ENCODE data around the gene CCDC106. TPM values are rescaled to one million over a fixed set of nuclear protein-coding genes. Genes with fewer than 3 reads are reported as not detected.

Gene CCDC106
- total RNA-seq, 6 experiments from 2014 or later = 6.1 to 19.7 (median 9.8) TPM

DNA sequence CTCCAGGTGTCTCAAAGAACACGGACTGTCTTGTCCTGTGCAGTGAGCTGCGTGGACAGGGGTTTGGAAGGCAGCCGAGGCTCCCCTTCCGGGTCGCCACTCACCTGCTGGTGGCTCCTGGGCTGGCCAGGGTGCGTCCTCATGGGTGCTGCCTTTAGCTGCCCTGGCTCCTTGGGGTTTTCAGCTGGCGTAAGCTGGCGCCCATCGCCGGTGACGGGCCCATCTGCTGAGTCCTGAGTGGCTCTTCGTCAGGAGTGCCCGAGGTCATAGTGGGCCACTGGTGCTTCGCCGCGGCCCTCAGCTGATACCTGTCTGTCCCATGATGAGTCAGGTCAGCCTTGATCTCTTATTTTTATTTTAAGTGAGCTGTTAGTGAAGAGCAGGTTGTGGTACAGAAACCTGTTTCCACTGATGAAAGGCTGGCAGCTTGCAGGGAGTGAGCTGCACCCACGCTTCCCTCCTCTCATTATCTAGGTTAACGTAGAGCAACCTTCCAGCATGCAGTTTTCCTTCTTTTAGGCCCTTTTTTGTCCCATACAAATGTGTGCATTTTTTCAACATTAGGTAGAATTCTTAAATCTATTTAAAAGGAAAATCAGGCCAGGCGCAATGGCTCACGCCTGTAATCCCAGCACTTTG is 45.4 kb downstream of the CCDC106 start:
- Histone ChIP-seq H3K36me3 (peaks cover 3 to 69% (median 31%) of the 10 kb centered on the region in 4 donors), H3K4me1 (no peaks in the 10 kb centered on the region), H3K4me3 (no peak overlapping the region), H3K27ac (no peak overlapping the region), H3K9me3 (no peaks in the 10 kb centered on the region), H3K27me3 (no peaks in the 10 kb centered on the region)
- ATAC-seq (no peak), DNase-seq (no peak)
- intact Hi-C loops (cut with DNase I) = no loop called here
- no peak for TF ChIP-seq POLR2A (IDR thresholded peaks at IDR 0.05)
- TF ChIP-seq, protein P1, sequence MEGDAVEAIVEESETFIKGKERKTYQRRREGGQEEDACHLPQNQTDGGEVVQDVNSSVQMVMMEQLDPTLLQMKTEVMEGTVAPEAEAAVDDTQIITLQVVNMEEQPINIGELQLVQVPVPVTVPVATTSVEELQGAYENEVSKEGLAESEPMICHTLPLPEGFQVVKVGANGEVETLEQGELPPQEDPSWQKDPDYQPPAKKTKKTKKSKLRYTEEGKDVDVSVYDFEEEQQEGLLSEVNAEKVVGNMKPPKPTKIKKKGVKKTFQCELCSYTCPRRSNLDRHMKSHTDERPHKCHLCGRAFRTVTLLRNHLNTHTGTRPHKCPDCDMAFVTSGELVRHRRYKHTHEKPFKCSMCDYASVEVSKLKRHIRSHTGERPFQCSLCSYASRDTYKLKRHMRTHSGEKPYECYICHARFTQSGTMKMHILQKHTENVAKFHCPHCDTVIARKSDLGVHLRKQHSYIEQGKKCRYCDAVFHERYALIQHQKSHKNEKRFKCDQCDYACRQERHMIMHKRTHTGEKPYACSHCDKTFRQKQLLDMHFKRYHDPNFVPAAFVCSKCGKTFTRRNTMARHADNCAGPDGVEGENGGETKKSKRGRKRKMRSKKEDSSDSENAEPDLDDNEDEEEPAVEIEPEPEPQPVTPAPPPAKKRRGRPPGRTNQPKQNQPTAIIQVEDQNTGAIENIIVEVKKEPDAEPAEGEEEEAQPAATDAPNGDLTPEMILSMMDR (IDR thresholded peaks at IDR 0.05) = no peak
- 90% methylated on average over 4 of the region's 20 CpGs for WGBS (ENCODE audit: insufficient coverage, low coverage, low lambda C conversion rate, missing lambda C conversion rate)

DNA sequence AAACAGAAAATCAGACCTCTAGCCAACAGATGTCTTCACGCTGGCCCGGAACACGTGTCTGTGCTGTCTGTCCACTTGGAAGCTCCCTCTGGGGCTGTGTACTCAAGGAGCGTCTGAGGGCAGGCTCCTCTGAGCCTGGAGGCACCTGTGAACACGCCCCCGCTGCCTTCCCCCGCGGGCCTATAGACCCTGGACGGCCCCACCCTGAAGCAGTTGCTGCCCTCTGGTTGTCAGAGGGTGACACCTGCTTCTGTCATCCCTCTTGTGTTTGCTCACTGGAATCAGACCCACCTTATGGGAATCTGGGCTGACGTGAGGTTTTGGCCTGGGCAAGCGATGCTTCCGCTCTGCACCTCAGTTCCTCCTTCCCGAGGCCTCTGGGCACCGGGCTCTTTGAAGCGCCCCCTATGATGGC is 46.2 kb downstream of the CCDC106 start:
- ATAC-seq (no peak), DNase-seq (no peak)
- no peaks in the 10 kb centered on the region for H3K27me3 ChIP-seq
- H3K9me3 ChIP-seq = no peaks in the 10 kb centered on the region
- H3K27ac ChIP-seq = no peak overlapping the region
- intact Hi-C loops (cut with DNase I) = no loop called here
- peaks cover 3 to 65% (median 29%) of the 10 kb centered on the region in 4 donors for H3K36me3 ChIP-seq
- WGBS (ENCODE audit: insufficient coverage, low coverage, low lambda C conversion rate, missing lambda C conversion rate) = 82% methylated on average over 9 of the region's 15 CpGs
- H3K4me3 ChIP-seq = no peak overlapping the region
- H3K4me1 ChIP-seq = no peaks in the 10 kb centered on the region
- TF ChIP-seq, protein P1 (IDR thresholded peaks at IDR 0.05) = no peak
- TF ChIP-seq POLR2A (IDR thresholded peaks at IDR 0.05) = no peak

DNA sequence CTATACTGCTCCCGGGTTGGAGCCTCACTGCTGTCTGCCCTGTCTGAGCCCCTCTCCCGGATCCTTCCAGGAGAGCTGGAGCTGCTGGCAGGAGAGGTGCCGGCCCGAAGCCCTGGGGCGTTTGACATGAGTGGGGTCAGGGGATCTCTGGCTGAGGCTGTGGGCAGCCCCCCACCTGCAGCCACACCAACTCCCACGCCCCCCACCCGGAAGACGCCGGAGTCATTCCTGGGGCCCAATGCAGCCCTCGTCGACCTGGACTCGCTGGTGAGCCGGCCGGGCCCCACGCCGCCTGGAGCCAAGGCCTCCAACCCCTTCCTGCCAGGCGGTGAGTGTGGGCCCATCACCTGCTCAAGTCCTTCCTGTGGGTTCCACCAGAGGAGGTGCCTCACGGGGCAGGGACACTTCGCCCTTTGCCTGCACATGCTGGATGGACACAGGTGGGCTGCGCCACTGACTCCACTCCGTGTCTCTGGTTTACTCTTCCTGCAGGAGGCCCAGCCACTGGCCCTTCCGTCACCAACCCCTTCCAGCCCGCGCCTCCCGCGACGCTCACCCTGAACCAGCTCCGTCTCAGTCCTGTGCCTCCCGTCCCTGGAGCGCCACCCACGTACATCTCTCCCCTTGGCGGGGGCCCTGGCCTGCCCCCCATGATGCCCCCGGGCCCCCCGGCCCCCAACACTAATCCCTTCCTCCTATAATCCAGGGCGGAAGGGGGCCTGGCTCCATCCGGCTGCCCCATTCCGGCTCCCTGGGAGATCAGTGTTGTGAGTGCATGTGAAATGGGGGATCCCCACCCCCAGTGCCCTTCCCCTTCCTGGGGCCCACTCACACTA is 46.9 kb downstream of the CCDC106 start:
- Histone ChIP-seq H3K9me3 (no peaks in the 10 kb centered on the region), H3K36me3 (peaks cover 3 to 64% (median 27%) of the 10 kb centered on the region in 4 donors), H3K27ac (no peak overlapping the region), H3K4me3 (no peak overlapping the region), H3K4me1 (no peaks in the 10 kb centered on the region), H3K27me3 (no peaks in the 10 kb centered on the region)
- intact Hi-C loops (cut with DNase I) = no loop called here
- ATAC-seq (no peak), DNase-seq (no peak)
- WGBS (ENCODE audit: insufficient coverage, low coverage, low lambda C conversion rate, missing lambda C conversion rate) = 92% methylated on average over 11 of the region's 37 CpGs
- TF ChIP-seq, protein P1 (IDR thresholded peaks at IDR 0.05) = no peak
- TF ChIP-seq POLR2A (IDR thresholded peaks at IDR 0.05) = no peak

DNA sequence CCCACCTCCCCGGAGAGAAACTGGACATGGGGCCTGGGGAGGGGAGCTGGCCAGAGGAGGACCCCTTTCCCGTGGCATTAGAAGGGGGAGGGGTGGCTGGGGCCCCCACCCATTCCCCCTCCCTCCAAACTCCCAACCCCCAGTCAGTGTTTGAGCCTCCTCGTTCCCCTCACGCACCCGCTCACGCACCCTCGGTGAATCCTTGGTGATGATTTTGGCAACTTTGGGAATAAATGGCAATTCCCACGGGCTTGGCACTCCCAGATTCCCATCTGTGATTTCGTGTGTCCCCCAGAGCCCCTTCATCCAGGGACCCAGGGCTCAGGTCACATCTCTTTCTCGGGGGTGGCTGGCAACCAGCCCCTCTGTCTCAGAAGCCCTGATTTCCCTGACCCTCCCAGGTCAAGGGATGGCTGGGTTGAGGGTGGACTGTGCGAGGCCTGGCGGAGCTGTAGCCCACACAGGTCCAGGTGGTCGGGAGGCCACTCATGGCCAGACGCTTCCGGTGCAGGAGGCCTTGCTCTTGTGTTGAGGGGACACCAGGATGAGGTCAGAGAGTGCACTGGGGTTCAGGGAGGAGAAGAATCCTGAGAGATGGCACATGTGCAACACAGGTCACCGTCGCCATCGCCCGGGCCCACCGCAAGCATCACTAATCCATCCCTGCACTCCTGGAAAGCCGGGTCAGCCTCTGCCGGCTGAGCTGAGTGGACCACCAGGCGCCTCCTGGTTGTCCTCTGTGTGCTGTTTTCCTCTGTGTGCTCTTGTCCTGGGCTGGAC is 47.7 kb downstream of the CCDC106 start:
- Histone ChIP-seq H3K27me3 (no peaks in the 10 kb centered on the region), H3K4me3 (no peak overlapping the region), H3K36me3 (peaks cover 3 to 56% (median 21%) of the 10 kb centered on the region in 4 donors), H3K4me1 (no peaks in the 10 kb centered on the region), H3K27ac (no peak overlapping the region), H3K9me3 (no peaks in the 10 kb centered on the region)
- no peak for TF ChIP-seq POLR2A (IDR thresholded peaks at IDR 0.05)
- DNase-seq (no peak), ATAC-seq (no peak)
- 88% methylated on average over 9 of the region's 23 CpGs for WGBS (ENCODE audit: insufficient coverage, low coverage, low lambda C conversion rate, missing lambda C conversion rate)
- intact Hi-C loops (cut with DNase I) = no loop called here
